C4-2B (cell line): ENCODE measurements around the gene IQGAP2.
"Not testable (repeated sequence)": the region's sequence is repeated elsewhere in the genome, so short reads cannot be mapped to it uniquely, and the experiment has no call there.

ENCODE experiments used
- H3K27ac ChIP-seq: fragments of 450-650 bp; 2 replicates; pipeline ENCODE4 v1.5.1; 2017
- CTCF ChIP-seq: fragments of 450-650 bp; conservative IDR thresholded peaks from 2 replicates; pipeline ENCODE4 v1.5.1; 2017; ENCODE audit warnings: mild to moderate bottlenecking
- ZFX ChIP-seq: fragments of 450-650 bp; IDR thresholded peaks from 2 replicates; pipeline ENCODE4 v1.6.1; 2017

The IQGAP2 gene

DNA sequence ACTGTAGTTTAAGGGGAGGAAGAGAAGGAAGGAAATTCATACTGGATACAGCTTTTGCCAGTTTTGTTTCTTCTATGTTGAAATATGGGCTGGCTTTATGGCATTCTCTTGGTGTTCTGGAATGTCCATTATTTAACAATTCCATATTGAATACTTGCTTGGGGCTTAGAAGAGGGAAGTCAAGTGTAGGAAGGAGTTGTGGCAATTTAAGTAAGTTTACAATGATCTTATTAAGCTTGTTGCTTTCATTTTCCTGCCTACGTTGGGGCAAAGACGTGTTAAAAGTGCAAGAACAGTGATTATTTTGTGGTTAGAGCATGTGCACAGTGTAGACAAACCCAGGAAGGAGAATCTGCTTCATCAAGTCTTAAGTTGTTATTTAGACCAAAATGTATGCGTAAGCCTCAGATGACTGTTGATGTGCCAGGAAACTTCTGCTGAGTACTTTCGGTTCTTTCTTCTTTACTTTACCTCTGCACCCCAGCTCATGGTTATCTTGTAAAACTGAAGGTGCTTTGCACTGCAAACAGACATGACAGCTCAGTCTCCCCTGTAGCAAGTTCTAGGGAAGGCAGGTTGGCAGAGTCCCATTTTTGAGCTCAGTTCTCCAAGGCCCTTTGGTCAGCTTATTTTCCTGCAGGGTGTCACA is 144.3 kb downstream of the IQGAP2 start:
- peak overlapping the region; percentile 88; the same call in 1 of the 2 replicates for H3K27ac ChIP-seq
- TF ChIP-seq ZFX (no peak), CTCF (no peak)

DNA sequence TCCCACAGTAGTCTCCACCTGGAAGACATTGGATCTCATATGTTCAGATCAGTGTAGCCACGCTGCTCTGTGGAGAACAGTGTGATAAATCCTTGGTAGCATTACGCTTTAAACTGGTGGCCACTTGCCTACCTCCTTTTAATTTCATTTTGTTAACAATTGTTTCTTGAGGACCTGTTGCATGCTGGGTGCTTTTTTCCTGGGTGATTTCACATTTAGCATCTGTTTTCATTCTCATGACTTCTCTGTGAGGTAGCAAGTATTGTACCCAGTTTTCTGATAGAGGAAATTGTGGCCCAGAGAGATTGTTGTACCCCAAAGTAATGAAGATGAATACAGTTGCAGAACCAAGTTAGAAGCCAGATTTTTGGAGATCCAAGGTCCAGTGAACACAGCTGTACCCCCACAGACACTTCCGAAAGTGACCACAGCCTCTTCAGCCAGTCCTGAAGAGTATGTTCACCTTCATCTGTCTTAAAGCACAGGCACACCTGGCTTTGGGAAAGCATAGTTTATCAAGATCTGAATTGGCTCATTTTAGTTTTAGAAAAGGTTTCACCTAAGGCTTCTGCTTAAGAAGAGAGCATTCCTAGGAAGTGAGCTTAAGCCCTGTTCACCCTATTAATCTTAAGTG is 144.9 kb downstream of the IQGAP2 start:
- H3K27ac ChIP-seq = peak overlapping the region; percentile 88; the same call in 1 of the 2 replicates
- no peak for TF ChIP-seq ZFX
- TF ChIP-seq CTCF = no peak

- H3K27ac ChIP-seq = peak overlapping the region; percentile 88; the same call in 1 of the 2 replicates
- no peak for TF ChIP-seq ZFX
- no peak for TF ChIP-seq CTCF
Observed at GRCh38 chr5:76548525-76549229, 145.6 kb downstream of the IQGAP2 start.

DNA sequence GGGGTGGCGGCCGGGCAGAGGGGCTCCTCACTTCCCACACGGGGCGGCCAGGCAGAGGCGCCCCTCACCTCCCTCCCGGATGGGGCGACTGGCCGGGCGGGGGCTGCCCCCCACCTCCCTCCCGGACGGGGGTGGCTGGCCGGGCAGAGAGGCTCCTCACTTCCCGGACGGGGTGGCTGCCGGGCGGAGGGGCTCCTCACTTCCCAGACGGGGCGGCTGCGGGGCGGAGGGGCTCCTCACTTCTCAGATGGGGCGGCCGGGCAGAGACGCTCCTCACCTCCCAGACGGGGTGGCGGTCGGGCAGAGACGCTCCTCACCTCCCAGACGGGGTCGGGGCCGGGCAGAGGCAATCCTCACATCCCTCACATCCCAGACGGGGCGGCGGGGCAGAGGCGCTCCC is 147.8 kb downstream of the IQGAP2 start:
- H3K27ac ChIP-seq = not testable (repeated sequence)

DNA sequence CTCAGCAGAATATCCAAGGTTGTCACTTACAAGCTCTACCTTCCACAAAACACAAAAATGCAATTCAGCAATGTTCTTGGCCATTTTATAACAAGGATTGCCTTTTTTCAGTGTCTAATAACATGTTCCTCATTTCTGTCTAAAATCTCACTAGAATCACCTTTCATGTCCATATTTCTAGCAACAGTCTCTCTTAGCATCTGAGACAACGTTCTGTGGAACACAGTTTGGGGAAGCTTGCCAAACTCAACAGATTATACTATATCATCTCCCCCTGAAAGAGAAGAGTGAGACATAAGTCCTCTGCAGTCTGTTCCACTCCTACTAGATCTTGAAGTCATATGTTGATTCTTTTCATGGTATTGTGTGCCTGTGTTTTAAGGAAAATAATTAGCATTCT is 149.5 kb downstream of the IQGAP2 start:
- TF ChIP-seq CTCF (no peak), ZFX (no peak)
- H3K27ac ChIP-seq = no peak overlapping the region

DNA sequence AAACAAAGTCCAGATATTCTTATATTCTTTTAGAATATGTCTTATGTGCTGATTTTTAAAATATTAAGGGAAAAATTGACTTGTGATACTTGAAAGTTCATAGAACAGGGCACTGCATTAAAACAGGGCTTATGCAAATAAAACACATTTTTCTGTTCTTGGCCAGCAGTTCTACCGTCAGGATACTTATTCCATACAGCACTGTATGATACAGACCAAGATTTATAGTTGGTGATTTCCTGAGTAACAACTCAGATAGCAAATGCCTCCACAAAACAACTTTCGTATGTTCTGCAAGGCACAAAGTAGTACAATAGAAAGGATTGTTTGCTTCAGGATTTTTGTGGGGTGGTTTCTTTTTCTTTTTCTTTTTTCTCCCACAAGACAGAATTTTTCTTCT is 150.2 kb downstream of the IQGAP2 start:
- no peak overlapping the region for H3K27ac ChIP-seq
- TF ChIP-seq CTCF (no peak), ZFX (no peak)

GRCh38 chr5:76555114-76555513 is 152.0 kb downstream of the IQGAP2 start:
- TF ChIP-seq CTCF = no peak
- TF ChIP-seq ZFX = no peak
- H3K27ac ChIP-seq = no peak overlapping the region
